Peyer's patch (tissue), 4 donors: ENCODE measurements around the gene NDUFS4. TPM values are rescaled to one million over a fixed set of nuclear protein-coding genes. Genes with fewer than 3 reads are reported as not detected.

Source experiments
- DNase-seq, 3 donors: peaks; one replicate each; pipeline ENCODE4 v3.0.0-alpha.2; 2017 to 2019
- H3K27ac ChIP-seq, 4 donors: fragments of 200-600 bp; sonication (generic); one replicate each; pipeline ENCODE4 v1.5.1; 2016 to 2019
- H3K27me3 ChIP-seq, 2 donors: fragments of 200-600 bp; sonication (generic); one replicate each; pipeline ENCODE4 v1.5.1; 2019
- H3K36me3 ChIP-seq, 3 donors: fragments of 200-600 bp; sonication (generic); one replicate each; pipeline ENCODE4 v1.5.1; 2016 to 2019
- H3K4me1 ChIP-seq, 4 donors: fragments of 200-600 bp; sonication (generic); one replicate each; pipeline ENCODE4 v1.5.1; 2016 to 2019
- H3K4me3 ChIP-seq, 4 donors: fragments of 200-600 bp; sonication (generic); 1 replicate in 3 of 4; 2 replicates in 1 of 4; pipeline ENCODE4 v1.5.1; 2016 to 2019; ENCODE audit warnings: mild to moderate bottlenecking in 1 of 4
- H3K9me3 ChIP-seq, 4 donors: fragments of 200-600 bp; sonication (generic); one replicate each; pipeline ENCODE4 v1.5.1; 2016 to 2019; ENCODE audit warnings: mild to moderate bottlenecking in 1 of 4
- CTCF ChIP-seq, 6 experiments: fragments of 450-650 bp in 4 of 6; fragments of 200-600 bp in 2 of 6; sonication (generic) in 1 of 6; IDR thresholded peaks; one replicate each; pipeline ENCODE4 v1.5.1; 2017 to 2019; ENCODE audit warnings: antibody characterized with exemption in 6 of 6, mild to moderate bottlenecking in 3 of 6, moderate library complexity in 1 of 6
- POLR2A ChIP-seq, 2 donors: fragments of 450-650 bp; IDR thresholded peaks; one replicate each; pipeline ENCODE4 v1.5.1; 2017; ENCODE audit warnings: antibody characterized with exemption in 2 of 2, mild to moderate bottlenecking in 2 of 2, moderate library complexity in 2 of 2
- total RNA-seq, 4 donors: library from RNA; depleted of rRNA; stranded (reverse); fragments of >200 nt; gene quantifications; one replicate each; pipeline ENCODE4 v1.1.0, GENCODE V29; 2016

Gene NDUFS4
- total RNA-seq, 4 donors from 2014 or later: 51.3 to 71.4 (median 63.1) TPM

- Histone ChIP-seq H3K36me3 (no peaks in the 10 kb centered on the region), H3K27ac (no peak overlapping the region), H3K4me3 (no peak overlapping the region), H3K9me3 (no peaks in the 10 kb centered on the region), H3K27me3 (no peaks in the 10 kb centered on the region), H3K4me1 (peaks cover 0 to 3% (median 0%) of the 10 kb centered on the region in 4 donors)
- TF ChIP-seq CTCF (IDR thresholded peaks at IDR 0.05) (no peak), POLR2A (IDR thresholded peaks at IDR 0.05) (no peak)
- DNase-seq: no peak
Measured at GRCh38 chr5:53575101-53575500, 14.7 kb downstream of the NDUFS4 start.

GRCh38 chr5:53575831-53576230, 15.4 kb downstream of the NDUFS4 start:
- Histone ChIP-seq H3K4me1 (peaks cover 0 to 3% (median 0%) of the 10 kb centered on the region in 4 donors), H3K36me3 (no peaks in the 10 kb centered on the region), H3K9me3 (no peaks in the 10 kb centered on the region), H3K27ac (no peak overlapping the region), H3K4me3 (no peak overlapping the region), H3K27me3 (no peaks in the 10 kb centered on the region)
- TF ChIP-seq POLR2A (IDR thresholded peaks at IDR 0.05): no peak
- TF ChIP-seq CTCF (IDR thresholded peaks at IDR 0.05): no peak
- no peak for DNase-seq

GRCh38 chr5:53576674-53577073, 16.2 kb downstream of the NDUFS4 start:
- no peak overlapping the region for H3K27ac ChIP-seq
- H3K4me3 ChIP-seq: no peak overlapping the region
- TF ChIP-seq POLR2A (IDR thresholded peaks at IDR 0.05): no peak
- no peak for TF ChIP-seq CTCF (IDR thresholded peaks at IDR 0.05)
- no peaks in the 10 kb centered on the region for H3K36me3 ChIP-seq
- DNase-seq: no peak
- H3K4me1 ChIP-seq: peaks cover 0 to 3% (median 0%) of the 10 kb centered on the region in 4 donors
- no peaks in the 10 kb centered on the region for H3K9me3 ChIP-seq
- H3K27me3 ChIP-seq: no peaks in the 10 kb centered on the region

GRCh38 chr5:53578854-53579253, 18.4 kb downstream of the NDUFS4 start:
- H3K27ac ChIP-seq: no peak overlapping the region
- H3K4me3 ChIP-seq: no peak overlapping the region
- H3K4me1 ChIP-seq: peaks cover 0 to 3% (median 0%) of the 10 kb centered on the region in 4 donors
- no peak for TF ChIP-seq CTCF (IDR thresholded peaks at IDR 0.05)
- TF ChIP-seq POLR2A (IDR thresholded peaks at IDR 0.05): no peak
- no peaks in the 10 kb centered on the region for H3K9me3 ChIP-seq
- no peak for DNase-seq
- H3K27me3 ChIP-seq: no peaks in the 10 kb centered on the region
- no peaks in the 10 kb centered on the region for H3K36me3 ChIP-seq

GRCh38 chr5:53580547-53580946, 20.1 kb downstream of the NDUFS4 start:
- DNase-seq: no peak
- H3K36me3 ChIP-seq: no peaks in the 10 kb centered on the region
- peaks cover 0 to 3% (median 0%) of the 10 kb centered on the region in 4 donors for H3K4me1 ChIP-seq
- TF ChIP-seq CTCF (IDR thresholded peaks at IDR 0.05) (no peak), POLR2A (IDR thresholded peaks at IDR 0.05) (no peak)
- no peak overlapping the region for H3K4me3 ChIP-seq
- no peaks in the 10 kb centered on the region for H3K9me3 ChIP-seq
- H3K27me3 ChIP-seq: no peaks in the 10 kb centered on the region
- H3K27ac ChIP-seq: no peak overlapping the region

- Histone ChIP-seq H3K4me1 (peaks cover 0 to 3% (median 0%) of the 10 kb centered on the region in 4 donors), H3K4me3 (no peak overlapping the region), H3K9me3 (no peaks in the 10 kb centered on the region), H3K27ac (no peak overlapping the region), H3K27me3 (no peaks in the 10 kb centered on the region), H3K36me3 (no peaks in the 10 kb centered on the region)
- no peak for TF ChIP-seq POLR2A (IDR thresholded peaks at IDR 0.05)
- no peak for TF ChIP-seq CTCF (IDR thresholded peaks at IDR 0.05)
- no peak for DNase-seq
Measured at GRCh38 chr5:53582225-53582624, 21.8 kb downstream of the NDUFS4 start.
